GM18498 (cell line): ENCODE results near the gene CDC42SE2.
"Not testable (repeated sequence)": the region's sequence is repeated elsewhere in the genome, so short reads cannot be mapped to it uniquely, and the experiment has no call there.

Experiments used
- ATAC-seq: cut with Tn5 transposase; IDR thresholded peaks from one replicate; pipeline ENCODE4 v1.9.1; 2021; ENCODE audit warnings: mild to moderate bottlenecking, moderate library complexity; ENCODE audit not compliant: unreplicated experiment

The CDC42SE2 gene

GRCh38 chr5:131277447-131277846, 13.6 kb downstream of the CDC42SE2 start:
- ATAC-seq, result no peak

DNA sequence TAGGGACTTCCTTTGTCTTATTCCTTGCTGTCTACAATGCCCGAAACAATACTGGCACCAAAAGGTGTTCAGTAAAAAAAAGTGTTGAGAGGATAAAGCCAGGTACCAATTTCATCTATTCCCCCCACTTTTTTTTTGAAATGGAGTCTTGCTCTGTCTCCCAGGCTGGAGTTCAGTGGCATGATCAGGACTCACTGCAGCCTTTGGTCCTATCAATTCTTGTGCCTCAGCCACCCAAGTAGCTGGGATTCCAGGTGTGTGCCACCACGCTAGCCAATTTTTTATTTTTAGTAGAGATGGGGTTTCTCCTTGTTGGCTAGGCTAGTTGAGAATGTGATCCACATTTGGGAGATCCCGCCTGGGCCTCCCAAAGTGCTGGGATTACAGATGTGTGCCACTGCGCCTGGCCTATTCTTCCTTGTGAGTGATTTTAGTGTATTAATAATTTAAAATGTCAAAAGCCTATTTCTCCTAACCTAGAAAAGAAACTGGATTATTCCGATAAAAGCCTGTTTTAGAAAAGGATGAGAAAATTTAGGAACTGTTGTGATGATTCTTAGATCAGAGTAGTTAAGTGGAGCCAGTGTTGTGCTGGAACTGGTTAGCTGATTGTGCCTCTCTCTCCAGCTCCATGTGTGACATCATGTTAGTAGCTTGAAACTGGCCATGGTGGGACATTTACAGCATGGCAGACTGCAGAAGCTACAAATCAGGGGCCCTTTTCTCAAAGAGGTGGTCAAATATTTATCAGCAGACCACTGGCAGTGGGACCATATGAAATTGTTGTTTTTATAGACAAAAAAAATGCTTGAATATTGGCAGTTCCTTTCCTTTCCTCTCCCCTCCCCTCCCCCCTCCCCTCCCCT, 14.3 kb downstream of the CDC42SE2 start:
- no peak for ATAC-seq

- not testable (repeated sequence) for ATAC-seq
These were observed 14.9 kb downstream of the CDC42SE2 start for GRCh38 chr5:131278741-131279124.

GRCh38 chr5:131279204-131279603, 15.4 kb downstream of the CDC42SE2 start:
- ATAC-seq, result no peak

GRCh38 chr5:131280417-131280816, 16.6 kb downstream of the CDC42SE2 start:
- ATAC-seq, result no peak

GRCh38 chr5:131281133-131281867, 17.4 kb downstream of the CDC42SE2 start:
- ATAC-seq, result peak; percentile 49

DNA sequence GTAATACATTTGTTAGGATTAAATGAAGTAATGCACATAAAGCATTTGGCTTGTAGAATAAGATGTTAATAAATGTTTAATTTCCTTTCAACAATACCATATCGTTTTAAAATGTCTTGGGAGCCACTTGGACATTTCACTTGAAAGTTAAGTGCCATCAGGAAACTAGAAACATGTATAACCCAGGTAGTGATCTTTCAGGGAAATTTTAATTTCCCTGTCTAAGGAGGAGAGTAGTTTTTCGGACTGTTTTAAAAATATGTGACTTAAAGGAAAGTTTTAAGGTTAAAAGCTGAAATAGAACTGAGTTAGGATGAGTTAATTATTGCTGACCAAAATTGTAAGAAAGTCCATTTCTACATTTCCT, 18.0 kb downstream of the CDC42SE2 start:
- ATAC-seq, result no peak

DNA sequence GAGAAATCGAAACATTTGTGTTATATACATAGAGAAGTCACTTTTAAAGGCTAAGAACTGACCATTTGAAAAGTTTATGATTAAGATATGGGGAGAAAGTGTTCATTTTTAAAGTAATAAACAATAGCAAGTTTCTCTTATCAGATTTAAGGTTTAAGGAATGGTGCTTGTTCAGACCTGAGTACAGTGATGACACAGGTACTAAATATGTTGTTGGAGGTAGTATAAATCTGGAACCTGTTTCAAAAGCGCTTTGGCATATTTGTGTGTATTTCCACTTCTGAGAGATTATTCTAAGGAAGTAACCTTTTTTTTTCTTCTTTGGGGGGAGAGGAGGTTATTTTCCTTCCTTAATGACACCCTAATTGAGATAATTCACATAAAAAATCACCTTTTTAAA, 18.4 kb downstream of the CDC42SE2 start:
- no peak for ATAC-seq

DNA sequence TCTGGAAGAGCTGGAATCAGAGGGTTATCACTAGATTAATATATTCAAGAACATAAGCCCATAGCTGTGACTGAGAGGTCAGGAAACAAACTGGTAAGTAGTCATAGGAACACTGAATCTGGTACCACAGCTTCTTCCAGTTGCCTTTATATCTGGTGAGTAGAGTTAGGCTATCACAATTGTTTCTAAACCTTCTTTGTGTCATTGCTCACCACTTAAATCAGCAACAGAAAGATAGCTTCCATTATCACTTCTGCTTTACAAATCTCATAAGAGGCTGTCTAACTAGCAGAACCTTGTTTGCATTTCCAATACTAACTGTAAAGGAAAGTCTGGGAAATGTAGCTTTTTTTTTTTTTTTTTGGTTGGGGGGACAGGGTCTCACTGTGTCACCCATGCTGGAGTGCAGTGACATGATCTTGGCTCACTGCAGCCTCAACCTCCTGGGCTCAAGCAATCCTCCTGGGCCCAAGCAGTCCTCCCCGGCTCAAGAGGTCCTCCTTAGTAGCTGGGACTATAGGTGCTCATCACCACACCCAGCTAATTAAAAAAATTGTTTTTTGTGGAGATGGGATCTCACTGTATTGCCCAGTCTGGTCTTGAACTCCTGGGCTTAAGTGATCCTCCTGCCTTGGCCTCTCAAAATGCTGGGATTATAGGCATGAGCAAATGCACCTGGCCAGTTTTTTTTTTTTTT, 22.0 kb downstream of the CDC42SE2 start:
- peak; percentile 29 for ATAC-seq

- no peak for ATAC-seq
These were observed 22.5 kb downstream of the CDC42SE2 start for GRCh38 chr5:131286400-131286715.

GRCh38 chr5:131288328-131288727, 24.5 kb downstream of the CDC42SE2 start:
- no peak for ATAC-seq

GRCh38 chr5:131289738-131290137, 25.9 kb downstream of the CDC42SE2 start:
- ATAC-seq, result peak; percentile 54

DNA sequence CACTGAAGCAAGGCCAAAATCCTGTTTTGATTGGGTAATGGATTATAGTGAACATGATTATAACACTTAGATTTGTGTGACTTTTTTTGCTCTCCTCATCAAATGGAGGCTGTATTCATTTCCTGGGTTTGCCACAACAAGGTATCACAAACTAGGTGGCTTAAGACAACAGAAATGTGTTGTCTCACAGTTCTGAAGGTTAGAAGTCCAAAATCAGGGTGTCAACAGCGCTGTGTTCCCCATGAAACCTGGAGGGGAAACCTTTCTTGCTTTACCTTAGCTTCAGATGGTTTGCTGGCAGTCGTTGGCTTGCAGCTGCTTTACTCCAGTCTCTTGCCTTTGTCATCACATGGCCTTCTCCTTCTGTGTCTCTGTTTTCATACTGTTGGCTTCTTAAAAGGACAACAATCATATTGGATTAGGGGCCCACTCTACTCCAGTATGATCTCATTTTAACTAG, 32.4 kb downstream of the CDC42SE2 start:
- ATAC-seq, result no peak

DNA sequence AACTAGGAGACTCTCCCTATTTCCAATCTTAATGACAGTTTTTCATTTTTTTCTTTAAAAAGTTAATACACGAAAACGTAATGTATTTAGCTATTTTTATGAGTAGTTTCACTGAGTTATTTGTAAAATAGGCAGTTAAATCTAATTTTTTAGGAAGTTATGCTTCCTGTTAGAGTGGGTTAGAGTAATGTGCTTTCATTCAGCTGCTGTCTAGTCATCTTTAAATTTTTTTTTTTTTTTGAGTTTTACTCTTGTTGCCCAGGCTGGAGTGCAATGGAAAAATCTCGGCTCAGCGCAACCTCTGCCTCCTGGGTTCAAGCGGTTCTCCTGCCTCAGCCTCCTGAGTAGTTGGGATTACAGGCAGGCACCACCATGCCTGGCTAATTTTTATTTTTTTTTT, 34.0 kb downstream of the CDC42SE2 start:
- ATAC-seq, result no peak

DNA sequence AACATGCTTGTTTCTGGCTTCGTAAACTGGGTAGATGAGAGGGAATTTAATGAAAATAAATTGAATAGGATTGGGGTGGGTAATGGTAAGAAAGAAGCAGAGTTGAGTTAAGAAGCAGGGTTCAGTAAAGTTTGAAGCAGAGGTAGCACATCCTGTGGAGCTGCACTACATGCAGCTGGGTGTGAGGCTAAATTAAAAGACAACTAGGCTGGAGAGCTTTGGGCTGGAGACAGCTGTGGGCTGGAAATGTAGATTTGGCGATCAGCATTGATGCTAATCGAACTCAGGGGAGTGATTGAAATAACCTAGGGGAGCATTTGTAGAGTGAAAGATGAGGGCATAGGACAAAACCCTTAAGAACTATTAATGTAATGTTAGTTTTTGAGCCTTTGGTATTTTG, 35.6 kb downstream of the CDC42SE2 start:
- no peak for ATAC-seq

DNA sequence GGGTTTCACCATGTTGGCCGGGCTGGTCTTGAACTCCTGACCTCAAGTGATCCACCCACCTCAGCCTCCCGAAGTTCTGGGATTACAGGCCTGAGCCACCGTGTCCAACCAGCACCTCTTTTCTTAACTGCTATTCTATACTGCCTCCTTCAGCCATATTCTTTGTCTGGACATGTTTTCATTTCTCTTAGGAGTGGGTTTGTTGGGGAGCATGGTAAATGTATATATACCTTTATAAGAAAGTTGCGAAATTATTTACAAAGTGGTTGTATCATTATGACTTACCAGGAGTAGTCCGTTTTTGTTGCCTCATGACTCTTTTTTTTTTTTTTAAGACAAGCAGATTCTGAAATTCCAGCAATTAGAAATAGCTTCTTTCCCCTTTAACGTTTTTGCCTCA, 38.7 kb downstream of the CDC42SE2 start:
- ATAC-seq, result no peak

- ATAC-seq, result no peak
These were observed 39.7 kb downstream of the CDC42SE2 start for GRCh38 chr5:131303537-131303936.

DNA sequence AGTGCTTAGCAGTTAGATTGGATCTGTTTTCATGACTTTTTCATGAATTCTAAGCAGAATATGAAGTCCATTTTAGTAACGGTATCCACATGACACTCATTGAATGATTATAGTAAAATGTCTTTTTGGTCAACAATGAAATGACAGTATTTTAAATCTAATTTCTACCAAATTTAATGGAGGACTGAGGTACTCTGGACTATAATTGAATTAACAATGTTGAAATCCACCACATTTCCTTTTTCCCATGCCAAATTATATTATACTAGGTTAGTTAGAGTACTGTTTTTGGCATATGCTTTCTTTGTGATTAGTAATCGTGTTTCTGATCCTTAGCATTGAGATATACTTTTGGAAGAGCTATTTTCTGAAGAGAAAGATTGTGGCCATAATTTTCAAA, 40.6 kb downstream of the CDC42SE2 start:
- no peak for ATAC-seq

GRCh38 chr5:131305138-131305689, 41.4 kb downstream of the CDC42SE2 start:
- ATAC-seq, result no peak

DNA sequence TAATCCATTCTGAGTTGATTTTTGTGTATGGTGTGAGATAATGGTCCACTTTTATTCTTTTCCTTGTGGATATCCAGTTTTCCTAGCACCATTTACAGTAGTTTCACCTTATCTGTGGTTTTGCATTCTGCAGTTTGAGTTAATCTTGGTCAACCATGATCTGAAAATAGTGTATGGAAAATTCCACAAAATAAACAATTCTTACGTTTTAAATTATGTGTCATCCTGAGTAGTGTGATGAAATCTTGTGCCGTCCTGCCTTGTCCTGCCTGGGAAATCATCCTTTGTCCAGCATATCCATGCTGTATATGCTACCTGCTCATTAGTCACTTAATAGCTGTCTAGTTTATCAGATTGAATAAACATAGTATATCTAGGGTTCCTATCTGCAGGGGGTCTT, 42.1 kb downstream of the CDC42SE2 start:
- ATAC-seq, result no peak

GRCh38 chr5:131312235-131312772, 48.5 kb downstream of the CDC42SE2 start:
- not testable (repeated sequence) for ATAC-seq
